ENCODE measurements around the gene METAP1.
A peak's percentile ranks its signal among the peaks of the same experiment; 100 is the strongest.
"Not testable (repeated sequence)": the region's sequence is repeated elsewhere in the genome, so short reads cannot be mapped to it uniquely, and the experiment has no call there.

Gene METAP1

DNA sequence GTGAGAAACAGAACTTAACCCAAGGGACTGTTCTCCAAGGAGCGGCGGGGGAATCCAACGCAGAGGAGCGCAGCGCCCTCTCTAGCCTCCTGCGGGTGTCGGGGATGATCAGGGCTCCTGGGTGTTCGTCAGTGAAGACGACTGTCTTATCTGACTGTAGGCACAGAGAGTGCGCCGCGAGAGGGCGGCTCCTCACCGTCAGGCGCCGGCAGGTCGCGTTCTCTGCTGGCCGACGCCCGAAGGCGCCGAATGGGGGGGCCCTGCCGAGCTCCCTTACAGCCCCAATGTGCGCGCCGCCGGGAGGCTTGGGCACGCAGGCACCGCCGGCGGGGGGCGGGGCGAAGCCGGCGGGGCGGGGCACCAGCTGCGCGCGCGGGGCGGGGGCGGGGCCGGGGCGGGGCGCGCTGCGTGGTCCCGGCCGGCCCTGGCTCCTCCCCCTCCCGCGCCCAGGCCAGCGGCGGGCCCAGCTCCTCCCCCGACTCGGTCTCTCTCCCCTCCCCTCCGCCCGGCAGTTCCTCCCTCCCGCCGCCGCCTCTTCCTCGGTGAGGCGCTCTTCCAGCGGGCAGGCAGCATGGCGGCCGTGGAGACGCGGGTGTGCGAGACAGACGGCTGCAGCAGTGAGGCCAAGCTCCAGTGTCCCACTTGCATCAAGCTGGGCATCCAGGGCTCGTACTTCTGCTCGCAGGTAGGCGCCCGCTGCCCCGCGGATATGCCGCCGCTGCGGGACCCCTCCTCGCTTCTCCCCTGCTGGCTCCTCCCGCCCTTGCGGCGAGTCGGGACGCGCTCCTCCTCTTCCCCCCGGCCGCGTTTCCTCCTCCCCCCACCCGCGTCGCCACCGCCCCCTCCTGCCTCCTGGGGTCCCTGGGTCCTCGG is at the start of gene METAP1:
Gene METAP1, plus strand, starts transcription at position 539 of the 873 bp plus-strand sequence. Its CDS starts 33 bp downstream, at position 572.
- peak; percentile 89 to 94 for DNase-seq (ENCODE audit: low read depth in 2 of 2)

DNA sequence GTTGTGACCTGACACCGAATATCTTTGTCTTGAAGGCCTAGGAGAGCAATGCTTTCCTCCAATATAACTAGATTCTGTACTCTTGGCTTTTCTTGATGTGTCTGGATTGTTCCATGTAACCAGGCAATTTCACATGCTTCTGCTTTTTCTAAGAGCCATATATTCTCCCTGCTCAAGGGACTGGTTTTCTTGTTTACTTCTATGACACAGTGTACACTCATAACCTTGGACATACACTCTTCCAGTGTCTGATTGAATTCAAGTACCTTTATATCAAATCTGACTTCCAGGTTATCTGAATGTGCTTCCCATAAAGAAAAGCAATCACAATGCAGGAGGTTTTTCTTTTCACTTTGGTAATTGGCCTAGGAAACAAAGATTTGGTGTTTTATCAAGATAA is 49.2 kb upstream of the METAP1 start:
- no peak for DNase-seq (ENCODE audit: low read depth in 2 of 2)

DNA sequence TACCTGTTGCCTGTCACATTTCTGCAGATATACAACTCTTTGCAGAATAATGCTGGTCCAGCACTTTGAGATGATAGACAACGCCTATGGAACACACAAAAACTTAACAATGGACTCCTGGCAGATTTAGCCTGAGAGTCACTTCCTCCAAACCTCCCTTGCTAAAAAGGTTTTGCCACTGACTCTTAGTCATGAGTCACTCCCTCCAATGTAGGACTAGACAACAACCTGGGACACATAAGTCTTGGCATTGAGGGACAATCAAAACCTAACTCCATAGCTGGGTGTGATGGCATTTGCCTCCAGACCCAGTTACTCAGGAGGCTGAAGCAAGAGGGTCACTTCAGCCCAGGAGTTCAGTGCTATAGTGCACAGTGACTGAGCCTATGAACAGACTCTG is 44.6 kb upstream of the METAP1 start:
- no peak for DNase-seq (ENCODE audit: low read depth in 2 of 2)

DNA sequence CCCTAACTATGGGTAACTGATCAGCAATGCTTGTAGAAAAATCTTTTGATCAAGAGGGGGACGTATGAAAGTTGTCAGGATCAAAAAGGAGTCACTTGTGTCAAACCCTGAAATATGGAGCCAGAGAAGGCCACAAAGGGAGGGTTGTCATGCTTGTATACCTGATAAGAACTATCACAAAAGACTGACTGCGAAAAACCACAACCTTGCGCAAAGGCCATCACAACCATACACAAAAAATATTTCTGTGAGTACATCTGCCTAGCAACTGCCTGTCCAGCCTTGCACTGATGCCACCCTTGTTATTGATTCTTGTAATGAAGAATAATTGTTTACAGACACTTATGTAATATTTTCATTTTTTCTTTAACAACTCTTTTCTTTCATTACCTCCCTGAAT is 43.8 kb upstream of the METAP1 start:
- DNase-seq (ENCODE audit: low read depth in 2 of 2) = no peak

DNA sequence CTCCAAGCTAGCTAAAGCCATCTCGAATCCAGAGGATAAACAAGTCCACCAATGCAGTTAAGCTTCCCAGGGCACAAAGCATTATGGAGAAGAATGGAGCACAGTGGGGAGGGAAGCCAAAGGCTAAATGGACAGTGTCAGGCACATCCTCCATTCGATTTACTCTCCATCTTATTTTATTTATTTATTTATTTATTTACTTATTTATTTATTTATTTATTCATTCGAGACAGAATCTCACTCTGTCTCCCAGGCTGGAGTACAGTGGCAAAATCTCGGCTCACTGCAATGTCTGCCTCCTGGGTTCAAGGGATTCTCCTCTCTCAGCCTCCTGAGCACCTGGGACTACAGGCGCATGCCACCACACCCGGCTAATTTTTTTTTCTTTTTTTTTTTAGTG is 40.3 kb upstream of the METAP1 start:
- DNase-seq (ENCODE audit: low read depth in 2 of 2) = no peak

DNA sequence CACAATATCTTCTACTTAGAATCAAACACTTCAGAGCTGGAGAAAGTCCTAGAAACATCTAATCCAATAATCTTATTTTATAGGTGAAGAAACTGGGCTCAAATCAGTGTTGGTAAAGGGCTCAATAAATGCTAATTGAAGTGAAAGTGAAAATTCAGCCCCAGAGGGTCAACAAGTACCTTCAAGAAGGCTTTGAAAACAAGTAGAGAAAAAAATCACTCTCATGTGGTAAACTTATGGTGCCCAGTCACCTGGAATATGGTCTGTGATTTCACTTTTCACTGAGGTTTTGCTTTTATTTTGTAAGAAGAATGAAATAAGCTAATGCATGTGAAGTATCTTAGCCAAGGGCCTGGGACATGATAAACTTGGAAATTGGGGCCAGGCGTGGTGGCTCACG is 37.5 kb upstream of the METAP1 start:
- DNase-seq (ENCODE audit: low read depth in 2 of 2) = no peak

DNA sequence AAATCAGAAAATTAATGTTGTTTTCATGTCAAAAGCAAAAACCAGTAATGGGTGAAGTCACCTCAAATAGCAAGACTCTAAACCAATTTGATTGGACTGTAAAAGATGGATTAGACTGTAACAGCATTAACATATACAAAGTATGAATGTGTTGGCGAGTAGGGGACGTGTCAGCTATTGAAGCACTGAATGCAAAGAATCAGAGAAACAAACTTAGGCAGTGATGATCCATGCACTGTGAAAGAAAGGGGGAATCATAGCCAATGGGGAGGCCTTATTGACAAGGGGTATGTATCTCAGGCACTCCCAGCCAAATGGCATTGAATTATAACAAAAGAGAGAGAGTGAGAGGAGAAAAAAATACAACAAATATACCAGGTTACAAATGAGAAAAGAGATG is 36.1 kb upstream of the METAP1 start:
- DNase-seq (ENCODE audit: low read depth in 2 of 2) = no peak

DNA sequence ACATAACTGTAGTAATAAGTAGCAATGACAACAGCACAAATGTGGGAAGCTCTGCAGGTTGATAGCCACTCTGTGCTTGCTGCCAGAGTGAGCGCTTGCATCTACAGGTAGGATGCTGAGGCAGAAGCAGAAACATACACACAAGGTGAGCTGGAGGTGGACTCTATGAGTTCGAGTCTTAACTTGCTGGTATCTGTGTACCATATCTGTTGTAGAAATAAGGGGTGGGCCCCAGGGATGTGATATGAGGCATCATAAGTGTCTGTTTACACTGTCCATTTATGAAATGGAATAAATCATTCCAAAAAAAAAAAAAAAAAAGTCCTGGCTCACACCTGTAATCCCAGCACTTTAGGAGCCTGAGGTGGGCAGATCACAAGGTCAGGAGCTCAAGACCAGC is 33.8 kb upstream of the METAP1 start:
- no peak for DNase-seq (ENCODE audit: low read depth in 2 of 2)

DNA sequence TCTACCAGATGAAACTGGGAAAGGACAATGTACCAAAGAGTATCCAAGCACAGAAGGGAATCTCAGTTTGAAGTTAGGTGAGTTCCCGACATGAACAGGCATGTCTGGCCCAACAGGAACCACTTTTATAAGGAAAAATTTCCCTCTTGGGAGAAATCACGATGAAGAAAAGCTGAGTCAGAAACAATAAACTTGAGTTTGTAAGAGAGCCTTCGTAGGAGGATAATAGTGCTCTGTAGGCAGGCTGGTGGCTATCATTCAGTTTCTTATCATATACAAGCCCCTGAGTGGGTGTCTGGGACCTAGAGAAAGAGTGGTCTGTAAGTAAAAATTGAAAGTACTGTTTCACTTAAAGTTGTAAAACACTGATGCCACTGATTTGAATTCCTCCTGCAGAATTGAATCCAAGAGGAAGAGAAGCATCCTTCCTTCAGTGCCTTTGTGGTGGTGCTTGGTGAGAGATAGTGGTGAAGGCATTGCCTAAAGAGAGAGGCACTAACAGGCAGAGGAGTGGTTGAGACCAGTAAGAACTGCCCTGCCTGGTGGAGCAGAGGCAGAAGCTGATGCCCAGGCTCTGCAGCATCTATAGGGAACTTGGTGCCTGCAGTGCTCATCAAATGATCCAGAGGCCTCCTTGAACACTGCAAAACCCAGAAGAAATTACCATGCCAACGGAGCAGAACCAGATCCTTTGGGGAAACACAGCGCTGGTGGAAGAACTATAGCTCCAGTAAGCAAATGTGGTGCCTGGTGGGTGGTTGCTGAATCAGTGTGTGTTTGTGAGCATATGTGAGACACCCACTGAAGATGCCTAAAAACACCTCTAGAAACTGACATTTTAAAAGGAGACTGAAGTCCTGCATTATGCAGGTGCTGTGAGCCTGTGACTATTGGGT is 31.7 kb upstream of the METAP1 start:
- no peak for DNase-seq (ENCODE audit: low read depth in 2 of 2)

DNA sequence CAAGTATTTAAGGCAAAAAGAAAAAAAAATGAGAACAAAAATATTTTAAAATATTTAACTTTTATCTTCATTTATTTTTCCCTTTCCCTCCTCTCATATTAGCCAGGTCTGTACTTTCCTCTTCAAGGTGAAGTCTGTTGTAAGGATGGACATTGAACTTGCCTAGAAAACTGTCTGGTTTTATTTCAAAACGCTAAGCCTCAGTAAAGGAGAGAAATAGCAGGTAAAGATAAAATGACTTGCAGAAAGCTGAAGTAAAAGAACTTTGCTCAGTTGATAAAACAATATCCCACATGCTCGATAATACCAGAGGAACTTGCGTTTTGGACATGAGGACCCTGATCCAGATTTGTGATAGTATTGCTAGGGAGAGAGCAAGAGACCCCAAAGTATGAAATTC is 28.6 kb upstream of the METAP1 start:
- DNase-seq (ENCODE audit: low read depth in 2 of 2) = no peak

DNA sequence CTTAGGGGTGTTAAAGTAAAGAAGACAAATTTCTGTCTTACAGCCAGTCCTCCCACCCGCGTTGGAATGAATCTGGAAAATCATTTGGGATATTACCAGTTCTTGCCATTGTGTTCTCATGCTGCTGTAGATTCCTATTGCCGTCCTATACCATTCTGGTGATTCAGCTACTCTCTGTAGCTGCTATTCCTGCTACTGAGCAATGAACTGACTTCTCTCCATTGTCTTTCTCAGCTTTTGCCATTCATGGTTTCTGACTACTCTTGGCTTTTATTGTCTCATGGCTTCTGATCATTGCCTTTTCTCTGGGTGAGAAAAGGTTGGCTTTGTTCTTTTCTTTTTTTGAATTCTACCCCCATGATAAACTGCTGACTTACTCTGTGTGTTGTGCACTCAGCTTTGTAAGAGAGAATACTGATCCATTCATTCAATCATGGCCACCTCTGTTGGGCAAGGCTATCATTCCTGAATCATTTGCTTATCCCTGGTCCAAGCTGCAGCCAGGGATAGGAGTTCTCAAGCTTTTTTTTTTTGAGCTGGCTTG is 27.7 kb upstream of the METAP1 start:
- DNase-seq (ENCODE audit: low read depth in 2 of 2) = no peak

DNA sequence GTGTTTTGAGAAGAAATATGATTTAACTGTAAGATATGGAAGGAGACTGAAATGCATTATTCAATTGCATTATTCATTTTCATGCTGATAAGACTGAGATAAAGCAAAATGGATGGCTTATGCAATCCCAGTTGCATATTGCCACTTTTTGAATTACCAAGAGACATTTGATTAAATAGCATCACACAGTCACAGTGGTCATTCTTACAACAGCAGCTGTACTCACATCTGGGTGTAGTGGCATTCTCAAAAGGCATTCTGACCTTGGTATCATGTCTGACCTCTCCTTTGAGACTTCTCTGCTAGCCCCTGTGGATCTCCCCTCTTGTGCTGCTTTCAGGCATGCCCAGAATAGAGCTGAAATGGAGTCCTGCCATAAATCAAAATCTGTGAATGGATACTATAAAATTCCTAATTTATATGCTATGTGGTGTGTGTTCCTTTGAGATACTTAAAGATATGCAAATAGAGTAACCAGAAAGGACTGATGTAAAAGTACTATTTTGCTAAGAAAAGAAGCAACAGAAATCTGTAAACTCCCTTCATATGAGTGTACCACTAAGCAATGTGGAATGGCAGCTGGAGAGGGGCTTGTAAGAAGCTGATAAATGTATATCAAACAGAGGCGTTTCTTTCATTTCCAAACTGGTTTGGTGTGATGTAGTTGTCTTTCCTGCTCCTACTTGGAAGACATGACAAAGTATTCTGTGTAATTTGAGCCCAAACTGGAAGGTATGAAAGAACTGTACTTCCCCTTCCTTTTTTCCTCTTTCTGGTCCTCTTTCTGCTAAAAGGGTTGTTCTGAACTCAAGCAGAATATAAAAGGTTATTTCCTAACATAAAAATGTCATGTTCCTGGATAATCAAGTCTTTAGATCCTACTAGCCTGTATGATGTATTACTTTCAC is 25.4 kb upstream of the METAP1 start:
- no peak for DNase-seq (ENCODE audit: low read depth in 2 of 2)

DNA sequence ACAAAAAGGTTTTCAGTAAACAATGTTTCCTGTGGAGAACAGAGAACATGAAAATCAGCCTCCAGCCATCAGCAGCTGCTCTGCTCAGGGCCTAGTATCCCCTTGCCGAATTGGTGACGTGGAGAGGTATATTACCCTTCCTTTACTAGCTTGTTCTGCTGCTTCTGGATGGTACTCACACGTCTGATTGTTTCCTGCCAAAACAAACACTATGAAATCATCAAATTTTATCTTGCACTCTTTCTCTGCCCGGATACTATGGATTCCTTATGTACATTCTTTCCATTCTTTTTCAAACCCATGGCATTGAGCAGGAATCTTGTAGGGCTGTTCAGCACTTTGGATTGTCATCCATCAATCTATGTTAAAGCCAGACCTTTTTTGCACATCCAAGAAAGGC is 18.8 kb upstream of the METAP1 start:
- DNase-seq (ENCODE audit: low read depth in 2 of 2) = no peak

DNA sequence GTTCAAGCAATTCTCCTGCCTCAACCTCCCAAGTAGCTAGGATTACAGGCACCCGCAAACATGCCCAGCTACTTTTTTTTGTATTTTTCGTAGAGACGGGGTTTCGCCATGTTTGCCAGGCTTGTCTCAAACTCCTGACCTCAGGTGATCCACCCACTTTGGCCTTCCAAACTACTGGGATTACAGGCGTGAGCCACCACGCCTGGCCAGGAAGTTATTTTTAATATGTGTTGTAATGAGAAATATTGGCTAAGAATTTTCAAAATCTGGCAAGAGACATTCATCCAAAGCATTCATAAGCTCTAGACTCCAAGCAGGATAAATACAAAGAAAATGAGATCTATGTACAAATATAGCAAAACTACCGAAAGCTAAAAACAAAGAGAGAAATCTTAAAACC is 18.0 kb upstream of the METAP1 start:
- no peak for DNase-seq (ENCODE audit: low read depth in 2 of 2)

DNA sequence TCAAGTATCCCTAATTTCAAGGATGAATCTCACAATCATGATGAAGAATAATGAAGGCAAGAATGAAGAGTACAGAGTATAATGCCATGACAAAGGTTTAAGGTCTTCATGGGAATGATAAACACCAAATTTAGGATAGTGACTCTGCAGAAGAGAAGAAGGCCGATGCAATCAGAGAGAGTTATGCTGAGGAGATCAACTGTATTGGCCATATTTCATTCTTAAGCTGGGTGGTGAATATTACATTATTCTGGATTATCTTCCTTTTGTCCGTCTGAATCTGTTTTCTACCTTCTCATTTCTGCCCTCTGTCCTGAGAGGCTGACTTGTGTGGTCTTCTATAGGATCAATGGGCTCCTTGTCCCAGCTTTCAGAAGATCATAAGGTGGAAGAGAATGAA is 7.8 kb upstream of the METAP1 start:
- DNase-seq (ENCODE audit: low read depth in 2 of 2) = no peak

DNA sequence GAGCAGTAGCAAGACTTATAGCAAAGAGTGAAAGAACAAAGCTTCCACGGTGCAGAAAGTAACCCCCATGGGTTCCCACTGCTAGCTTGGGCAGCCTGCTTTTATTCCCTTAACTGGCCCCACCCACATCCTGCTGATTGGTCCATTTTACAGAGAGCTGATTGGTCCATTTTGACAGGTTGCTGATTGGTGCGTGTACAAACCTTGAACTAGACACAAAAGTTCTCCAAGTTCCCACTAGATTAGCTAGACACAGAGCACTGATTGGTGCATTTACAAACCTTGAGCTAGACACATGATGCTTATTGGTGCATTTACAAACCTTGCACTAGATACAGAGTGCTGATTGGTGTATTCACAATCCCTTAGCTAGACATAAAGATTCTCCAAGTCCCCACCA is 2.7 kb upstream of the METAP1 start:
- not testable (repeated sequence) for DNase-seq (ENCODE audit: low read depth in 2 of 2)

DNA sequence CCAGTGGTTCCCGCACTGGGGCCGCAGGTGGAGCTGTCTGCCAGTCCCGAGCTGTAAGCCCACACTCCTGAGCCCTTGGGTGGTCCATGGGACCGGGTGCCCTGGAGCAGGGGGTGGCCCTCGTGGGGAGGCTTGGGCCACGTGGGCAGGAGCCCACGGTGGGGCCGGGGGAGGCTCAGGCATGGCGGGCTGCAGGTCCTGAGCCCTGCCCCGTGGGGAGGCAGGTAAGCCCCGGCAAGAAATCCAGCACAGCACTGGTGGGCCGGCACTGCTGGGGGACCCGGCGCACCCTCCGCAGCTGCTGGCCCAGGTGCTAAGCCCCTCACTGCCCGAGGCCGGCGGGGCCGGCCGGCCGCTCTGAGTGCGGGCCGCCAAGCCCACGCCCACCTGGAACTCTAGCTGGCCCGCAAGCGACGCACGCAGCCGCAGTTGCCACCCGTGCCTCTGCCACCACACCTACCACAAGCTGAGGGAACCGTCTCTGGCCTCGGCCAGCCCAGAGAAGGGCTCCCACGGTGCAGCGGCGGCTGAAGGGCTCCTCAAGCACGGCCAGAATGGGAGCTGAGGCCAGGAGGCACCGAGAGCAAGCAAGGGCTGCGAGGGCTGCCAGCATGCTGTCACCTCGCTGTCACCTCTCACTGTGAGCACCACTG is 2.0 kb upstream of the METAP1 start:
- DNase-seq (ENCODE audit: low read depth in 2 of 2) = no peak

DNA sequence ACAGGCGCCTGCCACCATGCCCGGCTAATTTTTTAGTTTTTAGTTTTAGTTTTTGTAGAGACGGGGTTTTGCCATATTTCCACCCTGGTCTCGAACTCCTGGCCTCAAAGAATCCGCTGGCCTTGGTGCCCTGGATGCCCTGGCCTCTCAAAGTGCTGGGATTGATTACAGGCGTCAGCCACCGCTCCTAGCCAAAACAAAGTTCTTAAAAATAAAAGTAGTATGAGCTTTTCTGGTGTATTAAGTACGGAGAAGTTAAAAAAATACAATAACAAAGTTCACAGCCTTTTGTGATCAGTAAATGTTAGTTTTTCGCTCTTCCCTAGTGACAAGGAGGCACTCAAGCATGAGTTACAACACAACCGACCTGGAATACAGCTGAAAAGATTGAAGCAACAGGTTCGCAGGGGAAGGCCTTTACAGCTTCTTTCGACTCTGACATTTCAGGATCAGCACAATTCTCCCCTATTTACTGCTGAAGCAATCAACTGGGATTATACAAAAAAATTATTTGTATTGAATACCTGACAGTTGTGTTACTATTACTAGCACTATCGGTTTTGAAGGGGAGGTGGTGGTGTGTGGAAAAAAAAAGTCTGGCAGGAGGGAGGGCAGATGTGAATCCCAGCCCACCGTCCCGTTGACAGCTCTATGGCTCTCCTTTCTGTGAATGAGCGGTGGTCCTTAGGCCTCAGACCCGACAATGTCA is 893 bp upstream of the METAP1 start:
- no peak for DNase-seq (ENCODE audit: low read depth in 2 of 2)

DNA sequence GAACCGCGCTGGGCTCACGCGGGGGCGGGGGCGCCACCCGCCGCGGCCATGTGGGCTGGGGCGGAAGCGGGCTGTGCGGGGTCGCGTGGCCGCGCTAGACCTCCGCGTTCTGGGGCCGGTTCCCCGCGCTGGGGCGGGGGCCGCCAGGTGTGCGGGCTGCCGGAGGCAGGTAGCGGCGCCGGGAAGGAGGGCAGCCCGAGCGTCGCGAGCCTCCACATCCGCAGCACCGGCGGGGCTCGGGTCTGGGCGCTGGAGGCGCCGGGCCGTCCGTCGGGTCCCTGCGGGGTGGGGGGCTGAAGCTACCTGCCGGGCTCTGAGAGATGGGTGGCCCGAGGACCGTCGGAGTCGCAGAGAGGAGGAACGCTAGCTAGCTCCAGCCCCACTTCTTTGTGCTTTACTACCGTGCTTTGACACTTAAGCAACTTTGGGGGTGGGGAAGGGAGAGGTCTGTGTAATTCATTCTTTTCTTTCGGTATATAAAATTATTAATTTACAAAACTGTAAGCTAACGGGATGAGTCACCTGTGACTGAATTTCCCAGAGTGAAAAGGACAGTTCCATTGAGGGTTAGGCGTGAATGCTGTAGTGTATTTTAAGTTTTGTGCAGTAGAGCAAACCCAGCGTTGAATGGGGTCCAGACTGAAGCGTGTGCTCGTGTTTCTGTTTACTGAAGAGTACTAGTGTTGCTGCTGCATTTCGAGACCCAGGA is 689 bp downstream of the METAP1 start:
- peak in 1 of 2 donors; percentile 9 for DNase-seq (ENCODE audit: low read depth in 2 of 2)

DNA sequence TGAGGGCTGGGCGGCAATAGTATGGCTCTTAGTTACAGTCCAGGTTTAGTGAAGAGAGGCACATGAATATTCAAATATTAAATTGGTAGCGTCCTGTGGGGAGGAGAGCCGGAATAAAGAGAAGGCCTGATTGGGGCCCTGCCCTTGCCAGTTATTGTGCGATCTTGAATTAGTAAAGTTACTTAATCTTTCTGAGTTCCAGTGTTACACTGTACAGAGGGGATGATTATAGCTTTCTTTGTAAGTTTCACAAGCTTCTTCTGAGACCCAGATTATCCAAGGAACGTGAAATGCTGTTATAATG is 1.2 kb downstream of the METAP1 start:
- no peak for DNase-seq (ENCODE audit: low read depth in 2 of 2)
